ENCODE measurements around the gene BATF3.
"Not testable (repeated sequence)": the region's sequence is repeated elsewhere in the genome, so short reads cannot be mapped to it uniquely, and the experiment has no call there.

BATF3 gene

GRCh38 chr1:212721388-212722247 is 22.0 kb upstream of the BATF3 start:
- no peak overlapping the region for H2AFZ ChIP-seq (ENCODE audit: low read depth, low read length)

GRCh38 chr1:212719633-212720032 is 20.0 kb upstream of the BATF3 start:
- Histone ChIP-seq H3K4me1 (ENCODE audit: insufficient read depth, low read length) (no peaks in the 10 kb centered on the region), H3K27me3 (ENCODE audit: insufficient read depth, low read length) (no peaks in the 10 kb centered on the region), H3K4me3 (ENCODE audit: low read length) (no peak overlapping the region), H3K36me3 (ENCODE audit: insufficient read depth, low read length) (no peaks in the 10 kb centered on the region), H3K9me3 (ENCODE audit: low read length) (peaks cover 3% of the 10 kb centered on the region), H2AFZ (ENCODE audit: low read depth, low read length) (no peak overlapping the region)

More at GRCh38 chr1:212721388-212722247, 22.0 kb upstream of the BATF3 start:
- Histone ChIP-seq H3K36me3 (ENCODE audit: insufficient read depth, low read length) (peaks cover 1% of the 10 kb centered on the region), H3K4me3 (ENCODE audit: low read length) (no peak overlapping the region), H3K4me1 (ENCODE audit: insufficient read depth, low read length) (no peaks in the 10 kb centered on the region), H3K9me3 (ENCODE audit: low read length) (peaks cover 7% of the 10 kb centered on the region), H3K27me3 (ENCODE audit: insufficient read depth, low read length) (no peaks in the 10 kb centered on the region)

GRCh38 chr1:212718499-212718898 is 18.9 kb upstream of the BATF3 start:
- H3K4me1 ChIP-seq (ENCODE audit: insufficient read depth, low read length) = no peaks in the 10 kb centered on the region
- H3K9me3 ChIP-seq (ENCODE audit: low read length) = peaks cover 1% of the 10 kb centered on the region
- no peak overlapping the region for H2AFZ ChIP-seq (ENCODE audit: low read depth, low read length)
- no peaks in the 10 kb centered on the region for H3K36me3 ChIP-seq (ENCODE audit: insufficient read depth, low read length)
- no peak overlapping the region for H3K4me3 ChIP-seq (ENCODE audit: low read length)
- no peaks in the 10 kb centered on the region for H3K27me3 ChIP-seq (ENCODE audit: insufficient read depth, low read length)

GRCh38 chr1:212716161-212716560 is 16.5 kb upstream of the BATF3 start:
- Histone ChIP-seq H3K9me3 (ENCODE audit: low read length) (no peaks in the 10 kb centered on the region), H3K27me3 (ENCODE audit: insufficient read depth, low read length) (no peaks in the 10 kb centered on the region), H3K4me1 (ENCODE audit: insufficient read depth, low read length) (peaks cover 4% of the 10 kb centered on the region), H2AFZ (ENCODE audit: low read depth, low read length) (no peak overlapping the region), H3K36me3 (ENCODE audit: insufficient read depth, low read length) (no peaks in the 10 kb centered on the region), H3K4me3 (ENCODE audit: low read length) (no peak overlapping the region)

GRCh38 chr1:212713465-212714136 is 14.0 kb upstream of the BATF3 start:
- Histone ChIP-seq H2AFZ (ENCODE audit: low read depth, low read length) (no peak overlapping the region), H3K9me3 (ENCODE audit: low read length) (no peaks in the 10 kb centered on the region), H3K36me3 (ENCODE audit: insufficient read depth, low read length) (no peaks in the 10 kb centered on the region), H3K4me1 (ENCODE audit: insufficient read depth, low read length) (peaks cover 4% of the 10 kb centered on the region), H3K4me3 (ENCODE audit: low read length) (no peak overlapping the region), H3K27me3 (ENCODE audit: insufficient read depth, low read length) (no peaks in the 10 kb centered on the region)

- H3K36me3 ChIP-seq (ENCODE audit: insufficient read depth, low read length) = no peaks in the 10 kb centered on the region
- H3K9me3 ChIP-seq (ENCODE audit: low read length) = no peaks in the 10 kb centered on the region
- peaks cover 4% of the 10 kb centered on the region for H3K4me1 ChIP-seq (ENCODE audit: insufficient read depth, low read length)
- no peaks in the 10 kb centered on the region for H3K27me3 ChIP-seq (ENCODE audit: insufficient read depth, low read length)
- no peak overlapping the region for H2AFZ ChIP-seq (ENCODE audit: low read depth, low read length)
- no peak overlapping the region for H3K4me3 ChIP-seq (ENCODE audit: low read length)
Measured at GRCh38 chr1:212712451-212713303, 13.0 kb upstream of the BATF3 start.

- not testable (repeated sequence) for H3K4me1 ChIP-seq (ENCODE audit: insufficient read depth, low read length); H3K9me3 ChIP-seq (ENCODE audit: low read length); H3K36me3 ChIP-seq (ENCODE audit: insufficient read depth, low read length); H3K27me3 ChIP-seq (ENCODE audit: insufficient read depth, low read length); H3K4me3 ChIP-seq (ENCODE audit: low read length); H2AFZ ChIP-seq (ENCODE audit: low read depth, low read length)
Measured at GRCh38 chr1:212711974-212712373, 12.3 kb upstream of the BATF3 start.

GRCh38 chr1:212710566-212710965 is 10.9 kb upstream of the BATF3 start:
- Histone ChIP-seq H3K9me3 (ENCODE audit: low read length) (no peaks in the 10 kb centered on the region), H3K4me3 (ENCODE audit: low read length) (no peak overlapping the region)

GRCh38 chr1:212703991-212704564 is 4.4 kb upstream of the BATF3 start:
- H3K27me3 ChIP-seq (ENCODE audit: insufficient read depth, low read length) = peaks cover 12% of the 10 kb centered on the region

More at GRCh38 chr1:212710566-212710965, 10.9 kb upstream of the BATF3 start:
- Histone ChIP-seq H3K27me3 (ENCODE audit: insufficient read depth, low read length) (no peaks in the 10 kb centered on the region), H3K4me1 (ENCODE audit: insufficient read depth, low read length) (peaks cover 4% of the 10 kb centered on the region), H3K36me3 (ENCODE audit: insufficient read depth, low read length) (no peaks in the 10 kb centered on the region), H2AFZ (ENCODE audit: low read depth, low read length) (no peak overlapping the region)

GRCh38 chr1:212702672-212703071 is 3.0 kb upstream of the BATF3 start:
- Histone ChIP-seq H3K9me3 (ENCODE audit: low read length) (no peaks in the 10 kb centered on the region), H3K27me3 (ENCODE audit: insufficient read depth, low read length) (peaks cover 26% of the 10 kb centered on the region)

More at GRCh38 chr1:212703991-212704564, 4.4 kb upstream of the BATF3 start:
- peaks cover 14% of the 10 kb centered on the region for H3K4me1 ChIP-seq (ENCODE audit: insufficient read depth, low read length)
- no peaks in the 10 kb centered on the region for H3K9me3 ChIP-seq (ENCODE audit: low read length)
- no peak overlapping the region for H2AFZ ChIP-seq (ENCODE audit: low read depth, low read length)
- H3K4me3 ChIP-seq (ENCODE audit: low read length) = no peak overlapping the region
- H3K36me3 ChIP-seq (ENCODE audit: insufficient read depth, low read length) = no peaks in the 10 kb centered on the region

GRCh38 chr1:212701910-212702309 is 2.3 kb upstream of the BATF3 start:
- Histone ChIP-seq H3K36me3 (ENCODE audit: insufficient read depth, low read length) (no peaks in the 10 kb centered on the region), H3K27me3 (ENCODE audit: insufficient read depth, low read length) (peaks cover 34% of the 10 kb centered on the region), H3K4me3 (ENCODE audit: low read length) (no peak overlapping the region), H3K4me1 (ENCODE audit: insufficient read depth, low read length) (peaks cover 21% of the 10 kb centered on the region), H2AFZ (ENCODE audit: low read depth, low read length) (no peak overlapping the region), H3K9me3 (ENCODE audit: low read length) (no peaks in the 10 kb centered on the region)

More at GRCh38 chr1:212702672-212703071, 3.0 kb upstream of the BATF3 start:
- H3K4me3 ChIP-seq (ENCODE audit: low read length) = no peak overlapping the region
- H3K36me3 ChIP-seq (ENCODE audit: insufficient read depth, low read length) = no peaks in the 10 kb centered on the region
- H3K4me1 ChIP-seq (ENCODE audit: insufficient read depth, low read length) = peaks cover 21% of the 10 kb centered on the region
- H2AFZ ChIP-seq (ENCODE audit: low read depth, low read length) = no peak overlapping the region

GRCh38 chr1:212700892-212701819 is 1.5 kb upstream of the BATF3 start:
- H3K9me3 ChIP-seq (ENCODE audit: low read length) = no peaks in the 10 kb centered on the region
- peaks cover 21% of the 10 kb centered on the region for H3K4me1 ChIP-seq (ENCODE audit: insufficient read depth, low read length)
- no peaks in the 10 kb centered on the region for H3K36me3 ChIP-seq (ENCODE audit: insufficient read depth, low read length)
- peak overlapping the region; percentile 87 for H2AFZ ChIP-seq (ENCODE audit: low read depth, low read length)
- peak overlapping the region; percentile 43 for H3K4me3 ChIP-seq (ENCODE audit: low read length)
- H3K27me3 ChIP-seq (ENCODE audit: insufficient read depth, low read length) = peaks cover 34% of the 10 kb centered on the region
